Hematopoietic multipotent progenitor cell treated with erythropoietin and hydrocortisone succinate and interleukin-3 and kit ligand, for 6 days (in vitro differentiated cells): ENCODE data around the gene AP1M1.
"Not testable (repeated sequence)": the region's sequence is repeated elsewhere in the genome, so short reads cannot be mapped to it uniquely, and the experiment has no call there.

ENCODE experiments used
- DNase-seq: peaks from one replicate; pipeline ENCODE4 v3.0.0-alpha.2; 2015

Gene AP1M1

DNA sequence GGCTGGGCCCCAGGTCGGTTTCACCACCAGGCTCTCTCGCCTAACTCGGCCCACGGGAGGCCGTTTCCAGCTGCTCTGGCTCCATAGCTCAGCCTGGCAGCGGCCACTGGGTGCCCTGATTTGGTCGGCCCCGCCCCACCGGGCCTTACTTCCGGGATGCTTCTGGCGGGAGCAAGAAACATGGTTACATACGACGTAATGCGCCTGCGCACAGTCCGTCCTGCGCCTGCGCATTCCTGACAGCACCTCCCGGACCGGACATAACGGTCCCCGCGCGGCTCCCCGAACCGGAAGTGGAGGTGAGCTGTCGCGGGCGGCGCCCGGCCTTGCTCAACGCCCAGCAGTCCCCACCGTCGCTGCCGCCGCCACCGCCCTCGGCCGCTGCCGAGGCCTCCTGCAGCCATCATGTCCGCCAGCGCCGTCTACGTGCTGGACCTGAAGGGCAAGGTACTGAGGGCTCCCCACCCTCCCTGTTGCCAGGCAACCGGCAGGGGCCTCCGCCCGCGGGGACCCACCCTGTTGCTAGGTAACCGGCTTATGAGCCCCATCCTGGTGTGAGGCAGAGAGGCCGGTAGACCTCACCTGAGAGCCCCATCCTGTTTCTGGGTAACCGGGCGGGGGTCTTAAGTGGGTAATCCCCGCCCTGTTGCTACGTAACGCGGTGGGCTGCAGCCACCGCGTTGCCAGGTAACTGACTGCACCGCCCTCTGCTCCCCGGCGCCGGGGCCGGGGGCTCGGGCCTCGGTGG is at the start of gene AP1M1:
AP1M1 (plus strand) TSS at position 290 of the 748 bp plus-strand sequence; CDS start at position 406, 116 bp downstream.
- peak; percentile 98 for DNase-seq

DNA sequence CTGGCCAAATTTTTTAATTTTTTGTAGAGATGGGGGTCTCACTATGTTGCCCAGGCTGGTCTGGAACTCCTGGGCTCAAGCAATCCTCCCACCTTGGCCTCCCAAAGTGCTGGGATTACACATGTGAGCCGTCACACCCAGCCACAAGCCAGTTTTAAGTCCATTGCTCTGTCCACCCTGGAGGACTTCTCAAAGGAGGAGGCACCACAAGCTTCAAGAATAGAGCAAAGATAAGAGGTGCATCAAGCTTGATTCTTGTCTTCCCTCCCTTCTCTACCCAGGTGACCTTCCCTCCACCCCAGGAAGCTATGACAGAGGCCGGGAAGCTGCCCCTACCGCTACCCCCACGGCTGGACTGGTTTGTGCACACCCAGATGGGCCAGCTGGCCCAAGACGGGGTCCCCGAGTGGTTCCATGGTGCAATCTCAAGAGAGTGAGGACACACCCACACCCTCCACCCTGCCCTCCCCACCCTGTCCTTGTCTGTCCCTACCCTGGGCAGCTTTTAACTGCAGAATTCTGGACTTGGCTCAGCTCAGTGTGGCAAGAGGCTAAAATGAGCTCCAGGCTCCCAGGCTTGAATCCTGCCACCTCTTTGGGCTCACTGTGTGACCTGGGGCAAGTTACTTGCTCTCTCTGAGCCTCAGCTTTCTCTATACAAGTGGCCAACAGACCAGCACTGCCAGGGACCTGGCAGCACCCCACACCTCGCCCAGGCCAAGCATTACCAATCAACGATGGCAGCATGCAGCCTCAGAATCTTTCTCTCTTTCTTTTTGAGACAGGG is 49.1 kb upstream of the AP1M1 start:
- peak; percentile 52 for DNase-seq

DNA sequence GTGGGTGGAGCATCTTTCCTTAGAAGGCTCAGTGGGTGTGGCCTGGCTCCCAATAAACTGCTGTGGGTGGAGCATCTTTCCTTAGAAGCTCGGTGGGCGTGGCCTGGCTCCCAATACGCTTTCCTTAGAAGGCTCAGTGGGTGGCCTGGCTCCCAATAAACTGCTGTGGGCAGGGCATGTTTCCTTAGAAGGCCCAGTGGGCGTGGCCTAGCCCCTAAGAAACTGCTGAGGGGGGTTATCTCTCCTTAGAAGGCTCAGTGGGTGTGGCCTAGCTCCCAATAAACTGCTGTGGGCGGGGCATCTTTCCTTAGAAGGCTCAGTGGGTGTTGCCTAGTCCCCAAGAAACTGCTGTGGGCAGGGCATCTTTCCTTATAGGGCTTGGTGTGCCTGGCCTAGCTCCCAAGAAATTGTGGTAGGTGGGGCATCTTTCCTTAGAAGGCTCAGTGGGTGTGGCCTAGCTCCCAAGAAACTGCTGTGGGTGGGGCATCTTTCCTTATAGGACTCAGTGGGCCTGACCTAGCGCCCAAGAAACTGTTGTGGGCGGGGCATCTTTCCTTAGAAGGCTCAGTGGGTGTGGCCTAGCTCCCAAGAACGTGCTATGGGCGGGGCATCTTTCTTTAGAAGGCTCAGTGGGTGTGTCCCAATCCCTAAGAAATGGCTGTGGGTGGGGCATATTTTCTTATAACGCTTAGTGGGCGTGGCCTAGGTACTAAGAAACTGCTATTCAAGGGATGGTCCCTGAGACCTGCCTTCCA is 44.0 kb upstream of the AP1M1 start:
- peak; percentile 92 for DNase-seq

DNA sequence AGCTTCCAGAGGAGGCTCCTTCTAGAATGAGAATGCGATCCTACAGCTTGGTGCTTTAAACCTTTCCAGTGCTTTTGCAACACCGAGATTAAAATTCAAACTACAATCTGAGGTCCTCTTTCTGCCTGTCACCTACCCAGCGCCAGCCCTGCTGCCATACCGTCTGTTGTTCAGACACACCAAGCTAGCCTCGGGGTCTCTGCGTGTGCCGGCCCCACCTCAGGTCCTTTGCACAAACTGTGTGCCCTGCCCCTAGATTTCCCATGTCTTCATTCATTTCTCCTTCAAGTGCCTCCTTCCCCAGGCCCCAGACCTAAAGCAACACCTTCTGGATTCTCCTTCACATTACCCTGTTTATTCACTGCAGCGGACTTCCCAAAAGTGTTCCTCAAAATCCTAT is 43.2 kb upstream of the AP1M1 start:
- DNase-seq = no peak

DNA sequence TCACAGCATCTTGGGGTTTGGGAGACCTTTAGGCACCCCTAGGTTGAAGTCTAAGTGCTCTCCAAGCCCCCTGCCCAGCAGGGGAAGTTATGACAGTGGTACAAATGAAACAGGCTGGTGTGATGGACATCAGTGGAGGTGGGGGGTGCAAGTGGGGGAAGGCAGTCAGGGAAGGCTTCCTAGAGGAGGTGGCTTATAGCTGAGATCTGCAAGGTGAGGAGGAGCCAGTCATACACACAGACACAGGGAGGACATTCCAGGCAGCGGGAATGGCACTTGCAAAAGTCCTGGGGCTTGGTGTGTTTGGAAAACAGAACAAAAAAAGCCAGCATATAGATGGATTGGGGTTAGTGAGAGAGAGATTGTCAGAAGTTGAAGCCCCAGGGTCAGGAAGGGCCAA is 42.6 kb upstream of the AP1M1 start:
- DNase-seq = no peak

DNA sequence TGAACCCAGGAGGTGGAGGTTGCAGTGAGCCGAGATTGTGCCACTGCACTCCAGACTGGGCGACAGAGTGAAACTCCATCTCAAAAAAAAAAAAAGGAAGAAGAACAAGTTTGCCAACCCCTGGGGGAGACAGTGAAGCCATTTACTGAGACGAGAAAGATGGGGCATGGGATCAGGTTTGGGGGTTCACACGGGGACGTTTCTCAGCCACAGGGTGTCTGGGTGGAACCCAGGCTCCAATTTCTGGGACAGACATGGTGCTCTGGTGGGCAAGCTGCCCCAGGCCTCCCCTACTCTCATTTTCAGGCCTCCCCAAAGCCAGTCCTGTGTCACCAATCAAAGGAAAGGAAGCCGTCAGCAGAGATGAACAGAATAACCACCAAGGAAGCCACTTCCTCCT is 40.8 kb upstream of the AP1M1 start:
- DNase-seq = no peak

DNA sequence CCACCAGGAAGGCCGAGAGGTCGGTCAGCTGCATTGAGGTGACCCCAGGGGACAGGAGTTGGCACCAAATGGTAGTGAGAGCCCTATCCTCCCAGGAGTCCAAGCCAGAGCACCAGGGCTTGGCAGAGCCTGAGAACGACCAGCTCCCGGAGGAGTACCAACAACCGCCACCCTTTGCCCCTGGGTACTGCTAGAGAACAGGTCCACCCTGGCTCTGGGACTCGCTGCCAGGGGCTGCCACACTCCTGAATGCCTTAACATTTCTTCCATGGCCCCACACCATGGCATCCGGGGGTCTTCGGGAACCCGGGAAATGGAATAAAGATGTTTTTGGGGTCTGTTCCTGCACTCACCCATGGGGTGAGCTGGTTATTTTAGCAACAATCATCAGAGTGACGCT is 40.1 kb upstream of the AP1M1 start:
- no peak for DNase-seq

DNA sequence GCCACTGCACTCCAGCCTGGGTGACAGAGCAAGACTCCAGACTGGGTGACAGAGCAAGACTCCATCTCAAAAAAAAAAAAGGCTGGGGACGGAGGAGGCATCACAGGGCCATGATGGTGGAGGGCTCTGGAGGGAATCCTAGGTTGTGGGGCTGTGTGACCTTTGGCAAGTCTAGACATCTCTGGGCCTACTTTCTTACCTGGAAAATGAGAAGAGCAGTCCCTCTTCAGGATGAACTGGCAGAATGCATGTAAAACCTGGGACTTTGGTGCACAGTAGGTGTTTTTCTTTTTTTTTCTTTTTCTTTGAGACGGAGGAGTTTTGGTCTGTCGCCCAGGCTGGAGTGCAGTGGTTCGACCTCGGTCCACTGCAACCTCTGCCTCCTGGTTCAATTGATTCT is 38.1 kb upstream of the AP1M1 start:
- DNase-seq = no peak

DNA sequence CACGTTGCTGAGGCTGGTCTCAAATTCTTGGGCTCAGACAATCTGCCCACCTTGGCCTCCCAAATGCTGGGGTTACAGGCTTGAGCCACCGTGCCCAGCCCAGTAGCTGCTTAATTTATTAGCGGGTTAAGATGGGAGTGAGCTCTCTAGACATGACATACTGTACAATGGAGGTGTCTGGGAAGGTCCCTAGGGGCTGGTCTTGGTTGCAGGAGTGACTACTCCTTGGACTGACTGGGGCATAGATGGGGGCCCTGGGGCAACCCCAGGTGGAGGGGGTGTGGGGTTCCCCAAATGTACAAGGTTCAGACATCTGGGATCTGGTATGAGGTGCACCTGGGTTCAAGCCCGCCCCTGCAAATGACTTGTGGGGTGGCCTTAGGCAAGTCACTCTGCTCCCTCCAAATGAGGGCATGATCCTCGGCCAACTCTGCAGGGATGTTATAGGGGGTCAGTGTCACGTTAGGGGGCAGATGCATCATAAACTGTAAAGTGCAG is 37.2 kb upstream of the AP1M1 start:
- DNase-seq = no peak

DNA sequence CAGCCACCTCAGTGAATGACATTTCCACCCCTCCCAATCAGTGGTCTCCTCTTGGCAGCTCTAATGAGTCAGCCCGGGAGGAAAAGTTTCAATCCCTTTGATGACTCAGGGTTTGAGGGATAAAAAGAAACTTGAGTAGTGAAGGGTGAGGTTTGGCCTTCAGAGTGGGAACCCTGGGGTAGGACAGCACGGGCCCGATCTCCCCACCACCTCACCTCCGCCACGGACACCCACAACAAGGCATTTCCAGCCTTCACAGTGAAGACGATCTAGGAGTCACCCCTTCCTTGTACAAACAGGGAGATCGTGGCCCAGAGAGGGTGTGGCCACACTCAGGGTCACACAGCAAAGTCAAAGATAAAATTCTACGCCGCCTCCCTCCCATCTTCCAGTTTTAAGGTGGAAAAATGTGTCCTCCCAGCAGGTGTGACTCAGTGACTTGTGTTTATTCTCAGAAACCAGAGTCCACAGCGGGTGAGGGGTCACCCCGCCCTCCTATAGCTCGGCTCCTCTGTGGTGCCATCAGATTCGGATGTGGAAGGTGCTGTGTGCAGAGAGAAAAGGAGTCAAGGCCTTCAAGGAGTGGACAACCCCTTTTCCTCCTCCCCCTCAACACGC is 36.7 kb upstream of the AP1M1 start:
- no peak for DNase-seq

DNA sequence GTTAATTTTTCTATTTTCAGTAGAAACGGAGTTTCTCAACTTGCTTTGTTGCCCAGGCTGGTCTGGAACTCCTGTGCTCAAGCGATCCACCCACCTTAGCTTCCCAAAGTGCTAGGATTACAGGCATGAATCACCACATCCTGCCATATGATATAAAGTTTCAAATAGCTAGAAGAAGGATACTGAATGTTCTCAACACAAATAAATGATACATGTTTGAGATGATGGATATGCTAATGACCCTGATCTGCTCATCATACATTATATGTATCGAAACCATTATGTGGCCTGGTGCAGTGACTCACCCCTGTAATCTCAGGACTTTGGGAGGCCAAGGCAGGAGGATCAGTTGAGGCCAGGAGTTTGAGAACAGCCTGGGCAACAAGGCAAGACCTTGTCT is 35.9 kb upstream of the AP1M1 start:
- DNase-seq = no peak

DNA sequence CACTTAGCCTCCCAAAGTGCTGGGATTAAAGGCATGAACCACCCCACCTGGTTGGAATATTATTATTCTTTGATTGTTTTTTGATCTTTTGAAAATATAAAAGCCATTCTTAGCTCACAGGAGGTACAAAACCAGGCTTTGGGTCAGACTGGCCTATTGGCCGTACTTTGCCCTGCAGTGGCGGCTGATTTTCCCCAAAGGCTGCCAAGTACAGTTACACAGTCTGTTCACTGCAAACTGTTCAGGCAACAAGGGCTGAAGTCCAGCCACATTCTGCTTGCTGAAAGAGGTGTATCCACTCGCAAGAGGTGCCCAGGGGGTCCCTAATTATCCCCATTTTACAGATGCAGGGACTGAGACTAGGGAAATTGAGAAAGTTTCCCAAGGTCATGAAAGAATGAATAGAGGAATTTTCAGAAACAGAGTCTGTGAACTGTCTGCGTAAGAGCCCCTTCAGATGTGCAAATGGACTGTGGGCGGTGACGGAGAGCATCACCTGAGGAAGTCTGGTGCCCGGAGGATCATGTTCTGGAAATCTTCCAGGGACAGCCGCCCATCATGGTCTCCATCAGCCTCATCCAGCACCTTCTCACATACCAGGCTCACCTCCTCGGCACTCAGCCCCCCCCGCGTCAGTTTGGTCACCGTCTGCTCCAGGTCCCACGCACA is 33.4 kb upstream of the AP1M1 start:
- no peak for DNase-seq

DNA sequence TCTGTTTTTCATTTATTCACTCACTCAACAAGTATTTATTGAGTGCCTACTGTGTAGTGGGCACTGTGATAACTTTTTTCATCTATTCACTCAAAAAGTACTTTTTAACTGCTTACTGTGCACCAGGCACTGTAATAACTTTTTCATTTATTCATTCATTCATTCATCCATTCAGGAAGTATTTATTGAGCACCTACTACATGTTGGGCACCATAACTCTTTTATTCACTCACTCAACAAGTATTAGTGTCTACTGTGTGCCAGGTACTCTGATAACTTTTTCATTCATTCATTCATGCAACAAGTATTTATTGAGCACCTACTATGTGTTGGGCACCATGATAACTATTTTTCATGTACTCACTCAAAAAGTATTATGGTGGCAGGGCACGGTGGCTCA is 31.3 kb upstream of the AP1M1 start:
- DNase-seq = no peak

DNA sequence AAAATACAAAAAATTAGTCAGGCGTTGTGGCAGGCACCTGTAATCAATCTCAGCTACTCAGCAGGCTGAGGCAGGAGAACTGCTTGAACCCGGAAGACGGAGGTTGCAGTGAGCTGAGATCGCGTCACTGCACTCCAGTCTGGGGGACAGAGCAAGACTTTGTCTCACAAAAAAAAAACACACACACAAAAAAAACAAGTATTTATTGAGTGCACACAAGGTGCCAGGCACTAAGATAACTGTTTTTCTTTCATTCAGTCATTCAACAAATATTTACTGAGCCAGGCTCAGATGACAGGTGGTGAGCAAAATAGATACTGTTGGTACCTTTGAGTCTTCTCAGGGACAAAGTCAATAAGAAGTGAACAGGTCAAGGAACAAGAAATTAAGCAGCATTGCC is 30.7 kb upstream of the AP1M1 start:
- DNase-seq = no peak

DNA sequence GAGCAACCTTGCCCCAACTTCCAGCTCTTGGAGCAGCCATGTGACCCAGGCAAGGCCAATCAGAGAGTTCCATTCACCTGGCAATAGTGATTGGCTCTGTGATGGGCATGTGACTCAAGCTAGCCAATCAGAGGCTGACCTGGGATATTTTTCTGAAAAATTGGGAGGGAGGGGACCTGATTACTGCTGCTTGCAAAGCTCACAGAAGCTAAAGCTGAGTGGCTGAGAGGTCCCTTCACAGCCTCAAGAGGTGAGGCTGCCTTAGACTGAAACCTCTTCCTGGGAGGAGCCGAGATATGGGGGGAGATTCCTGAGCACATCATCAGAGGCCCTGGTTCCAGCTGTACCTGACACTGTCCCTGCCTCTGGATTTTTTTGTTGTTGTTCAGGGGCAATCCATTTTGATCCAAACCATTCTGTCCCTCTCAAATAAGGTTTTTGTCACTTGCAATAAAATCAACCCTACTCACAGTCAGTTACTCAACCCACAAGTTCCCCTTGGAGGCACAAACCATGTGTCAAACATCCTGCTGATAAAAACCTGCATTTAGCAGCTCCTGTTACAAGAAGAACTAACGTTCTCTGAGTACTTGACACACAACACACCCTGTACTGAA is 29.1 kb upstream of the AP1M1 start:
- peak; percentile 86 for DNase-seq

DNA sequence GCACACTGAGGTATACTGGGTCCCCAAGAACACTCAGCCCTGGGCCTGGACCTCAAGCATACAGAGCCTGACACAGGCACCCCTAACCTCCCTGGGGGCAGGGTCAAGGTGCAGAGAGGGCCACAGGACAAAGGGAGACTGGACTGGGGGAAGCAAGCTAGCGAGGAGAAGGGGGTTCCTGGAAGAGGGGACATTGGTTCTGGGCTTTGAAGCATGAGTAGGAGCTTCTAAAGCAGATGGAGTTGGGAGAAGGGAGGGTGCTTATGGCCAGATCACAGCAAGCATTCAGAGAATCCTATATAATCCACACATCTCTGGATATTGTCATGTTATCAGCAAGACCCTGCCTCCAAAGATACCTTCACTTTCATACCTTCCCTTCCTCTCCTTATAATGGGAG is 27.6 kb upstream of the AP1M1 start:
- no peak for DNase-seq

DNA sequence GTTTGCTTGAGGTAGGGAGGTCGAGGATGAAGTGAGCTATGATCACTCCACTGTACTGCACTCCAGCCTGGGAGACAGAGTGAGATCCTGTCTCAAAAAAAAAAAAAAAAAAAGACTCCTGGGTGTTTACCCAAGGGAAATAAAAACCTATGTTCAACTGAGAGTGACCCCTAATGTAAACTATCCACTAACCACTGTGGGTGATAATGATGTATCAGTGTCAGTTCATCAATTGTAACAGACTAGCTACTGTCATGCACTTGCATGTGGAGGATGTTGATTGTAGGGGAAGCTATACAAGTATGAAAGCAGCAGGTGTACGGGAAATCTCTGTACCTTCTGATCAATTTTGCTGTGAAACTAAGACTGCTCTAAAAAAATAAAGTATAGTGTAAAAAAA is 21.8 kb upstream of the AP1M1 start:
- DNase-seq = no peak

DNA sequence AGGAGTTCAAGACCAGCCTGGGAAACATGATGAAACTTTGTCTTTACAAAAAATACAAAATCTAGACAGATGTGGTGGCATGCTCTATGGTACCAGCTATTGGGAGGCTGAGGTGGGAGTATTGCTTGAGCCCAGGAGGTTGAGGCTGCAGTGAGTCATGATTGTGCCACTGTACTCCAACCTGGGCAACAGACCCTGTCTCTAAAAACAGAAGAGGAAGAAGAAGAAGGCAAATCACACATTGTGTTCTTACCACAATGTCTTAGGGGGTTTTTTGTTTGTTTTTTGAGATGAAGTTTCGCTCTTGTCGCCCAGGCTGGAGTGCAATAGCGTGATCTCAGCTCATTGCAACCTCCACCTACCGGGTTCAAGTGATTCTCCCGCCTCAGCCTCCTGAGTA is 18.8 kb upstream of the AP1M1 start:
- DNase-seq = not testable (repeated sequence)

DNA sequence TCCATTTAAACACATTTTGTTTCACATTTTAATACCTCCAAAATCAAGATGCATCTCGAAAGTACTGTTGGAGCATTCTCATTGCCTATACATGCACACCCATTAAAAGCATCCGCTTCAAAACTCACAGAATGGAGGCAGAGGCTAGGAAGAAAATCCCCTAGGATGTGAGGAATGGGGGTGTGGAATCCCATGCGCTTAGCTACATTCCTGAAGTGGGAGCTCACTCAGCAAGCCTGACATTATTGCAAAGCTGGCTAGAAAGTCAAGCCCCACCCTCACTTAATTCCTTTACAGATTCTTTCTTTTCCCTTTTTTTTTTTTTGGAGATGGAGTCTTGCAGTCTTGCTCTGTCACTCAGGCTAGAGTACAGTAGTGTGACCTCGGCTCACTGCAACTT is 17.1 kb upstream of the AP1M1 start:
- no peak for DNase-seq

DNA sequence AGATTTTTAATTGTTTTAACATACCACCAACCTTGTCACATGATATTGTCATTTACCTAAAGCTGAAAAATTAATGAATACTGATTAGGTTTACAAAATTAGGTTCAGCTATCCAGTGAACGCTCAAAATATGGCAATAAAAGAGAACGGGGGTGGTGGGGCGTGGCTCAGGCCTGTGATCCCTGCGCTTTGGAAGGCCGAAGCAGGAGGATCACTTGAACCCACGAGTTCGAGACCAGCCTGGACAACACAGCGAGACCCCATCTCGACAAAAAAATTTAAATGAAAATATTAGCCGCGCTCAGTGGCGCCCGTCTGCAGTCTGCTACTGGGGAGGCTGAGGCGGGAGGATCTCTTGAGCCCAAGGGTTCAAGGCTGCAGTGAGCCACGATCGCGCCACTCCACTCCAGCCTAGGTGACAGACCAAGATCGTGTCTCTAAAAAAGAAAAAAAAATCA is 13.0 kb upstream of the AP1M1 start:
- DNase-seq = no peak

DNA sequence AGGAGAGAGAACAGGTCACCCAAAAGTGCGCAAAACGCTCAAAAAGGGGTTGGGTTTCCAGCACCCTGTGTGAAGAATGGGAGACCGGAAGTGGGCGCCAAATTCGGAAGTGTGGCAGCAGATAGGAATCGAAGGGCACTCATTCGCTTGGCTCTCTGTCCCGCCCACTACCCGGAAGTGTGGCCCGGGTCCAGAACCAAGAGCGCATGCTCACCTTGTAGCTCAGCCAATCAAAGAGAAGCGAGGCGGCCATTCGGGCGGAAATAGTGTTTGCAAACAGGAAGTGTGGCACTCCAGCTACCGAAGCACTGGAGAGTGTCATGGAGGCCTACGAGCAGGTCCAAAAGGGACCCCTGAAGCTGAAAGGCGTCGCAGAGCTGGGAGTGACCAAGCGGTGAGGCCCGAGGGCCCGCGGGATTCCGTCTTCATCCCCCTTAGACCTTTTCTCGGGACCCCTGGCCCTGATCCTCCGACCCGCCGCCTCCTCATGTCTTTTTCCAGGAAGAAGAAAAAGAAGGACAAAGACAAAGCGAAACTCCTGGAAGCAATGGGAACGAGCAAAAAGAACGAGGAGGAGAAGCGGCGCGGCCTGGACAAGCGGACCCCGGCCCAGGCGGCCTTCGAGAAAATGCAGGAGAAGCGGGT is 12.5 kb upstream of the AP1M1 start, which contains the start of gene FAM32A:
FAM32A (plus strand) TSS at position 288 of the 645 bp plus-strand sequence; CDS start at position 321, 33 bp downstream.
- DNase-seq = peak; percentile 99
